Measurements from ENCODE around the gene SLC38A10. TPM values are rescaled to one million over a fixed set of nuclear protein-coding genes. Genes with fewer than 3 reads are reported as not detected.

SLC38A10 gene
- total and polyA plus RNA-seq, 10 of the 15 experiments (the other 5 are each of a cell fraction or from before 2014, with no cell fraction given), result 0.52 to 67.9 (median 22.1) TPM

DNA sequence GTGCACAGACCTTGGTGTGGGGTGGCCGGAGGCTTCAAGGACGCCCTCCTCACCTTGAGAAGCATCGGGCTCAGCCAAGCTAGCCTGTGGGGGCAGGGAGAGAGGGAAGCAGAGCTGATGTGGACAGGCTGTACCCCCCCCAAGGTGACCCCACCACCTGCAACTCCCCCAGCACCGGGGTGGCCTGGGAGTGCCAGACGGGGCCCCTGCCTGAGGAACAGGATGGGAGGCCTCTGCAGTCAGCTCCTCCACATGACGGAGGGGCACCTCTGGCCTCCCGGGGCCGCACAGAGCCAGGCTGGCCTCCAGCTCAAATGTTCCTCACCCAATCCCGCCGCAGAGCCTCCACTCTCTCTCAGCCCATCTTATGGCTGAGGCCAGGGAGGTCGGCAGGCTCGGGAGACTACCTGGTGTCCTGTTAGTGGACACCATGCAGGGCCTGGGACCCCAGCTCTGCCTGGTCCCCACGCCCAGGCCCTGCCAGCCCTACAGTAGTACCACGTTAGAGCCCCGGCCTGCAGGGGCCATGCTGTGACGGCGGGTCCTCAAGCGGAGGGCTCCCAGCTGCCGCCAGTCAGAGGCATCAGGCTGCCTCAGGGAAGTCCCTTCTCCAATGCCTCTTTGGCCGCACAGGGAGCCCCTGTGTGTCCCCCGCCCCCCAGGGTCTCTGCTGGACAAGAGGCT, 19.4 kb upstream of the SLC38A10 start:
- Histone ChIP-seq H3K36me3 (ENCODE audit: control insufficient read depth in 2 of 2, insufficient read depth in 2 of 2, low read length in 1 of 2) (no peaks in the 10 kb centered on the region), H3K79me2 (ENCODE audit: control insufficient read depth, insufficient read depth, low read length) (no peaks in the 10 kb centered on the region), H3K9ac (ENCODE audit: control insufficient read depth, insufficient read depth, low read length) (no peak overlapping the region), H3K27ac (ENCODE audit: control insufficient read depth, insufficient read depth) (no peak overlapping the region), H2AFZ (ENCODE audit: control insufficient read depth, low read depth, low read length) (no peak overlapping the region), H3K4me2 (ENCODE audit: control insufficient read depth, insufficient read depth) (no peak overlapping the region), H3K9me3 (replicated peaks; ENCODE audit: control insufficient read depth, insufficient read depth, low read length) (no peaks in the 10 kb centered on the region), H3K4me1 (ENCODE audit: control insufficient read depth, insufficient read depth, low read length) (no peaks in the 10 kb centered on the region), H3K27me3 (replicated peaks in 1 of 2; ENCODE audit: control insufficient read depth in 2 of 2, insufficient read depth in 2 of 2, low read length in 1 of 2) (no peaks in the 10 kb centered on the region; a peak in 1 of 4 replicates), H3K4me3 (no peak overlapping the region), H4K20me1 (ENCODE audit: control insufficient read depth, insufficient read depth) (no peaks in the 10 kb centered on the region)
- SMC1A ChIA-PET (ENCODE audit: uncharacterized antibody, unreplicated experiment), result no interaction called here
- ATAC-seq (no peak), FAIRE-seq (no peak), DNase-seq (ENCODE audit: low read depth, low spot score) (no peak)
- POLR2A ChIA-PET, result no interaction called here
- no TSS peak for BruUV-seq (replicated peaks)
- WGBS (ENCODE audit: insufficient coverage, insufficient replicate concordance, low lambda C conversion rate, missing lambda C conversion rate), result 50% methylated on average over 17 of the region's 21 CpGs
- in situ Hi-C loops (cut with MboI), result no loop called here
- intact Hi-C loops (cut with micrococcal nuclease; ENCODE audit: unreplicated experiment), result no loop called here
- CTCF ChIA-PET, result no interaction called here
- RAD21 ChIA-PET (ENCODE audit: unreplicated experiment), result no interaction called here
- TF ChIP-seq, protein P1, sequence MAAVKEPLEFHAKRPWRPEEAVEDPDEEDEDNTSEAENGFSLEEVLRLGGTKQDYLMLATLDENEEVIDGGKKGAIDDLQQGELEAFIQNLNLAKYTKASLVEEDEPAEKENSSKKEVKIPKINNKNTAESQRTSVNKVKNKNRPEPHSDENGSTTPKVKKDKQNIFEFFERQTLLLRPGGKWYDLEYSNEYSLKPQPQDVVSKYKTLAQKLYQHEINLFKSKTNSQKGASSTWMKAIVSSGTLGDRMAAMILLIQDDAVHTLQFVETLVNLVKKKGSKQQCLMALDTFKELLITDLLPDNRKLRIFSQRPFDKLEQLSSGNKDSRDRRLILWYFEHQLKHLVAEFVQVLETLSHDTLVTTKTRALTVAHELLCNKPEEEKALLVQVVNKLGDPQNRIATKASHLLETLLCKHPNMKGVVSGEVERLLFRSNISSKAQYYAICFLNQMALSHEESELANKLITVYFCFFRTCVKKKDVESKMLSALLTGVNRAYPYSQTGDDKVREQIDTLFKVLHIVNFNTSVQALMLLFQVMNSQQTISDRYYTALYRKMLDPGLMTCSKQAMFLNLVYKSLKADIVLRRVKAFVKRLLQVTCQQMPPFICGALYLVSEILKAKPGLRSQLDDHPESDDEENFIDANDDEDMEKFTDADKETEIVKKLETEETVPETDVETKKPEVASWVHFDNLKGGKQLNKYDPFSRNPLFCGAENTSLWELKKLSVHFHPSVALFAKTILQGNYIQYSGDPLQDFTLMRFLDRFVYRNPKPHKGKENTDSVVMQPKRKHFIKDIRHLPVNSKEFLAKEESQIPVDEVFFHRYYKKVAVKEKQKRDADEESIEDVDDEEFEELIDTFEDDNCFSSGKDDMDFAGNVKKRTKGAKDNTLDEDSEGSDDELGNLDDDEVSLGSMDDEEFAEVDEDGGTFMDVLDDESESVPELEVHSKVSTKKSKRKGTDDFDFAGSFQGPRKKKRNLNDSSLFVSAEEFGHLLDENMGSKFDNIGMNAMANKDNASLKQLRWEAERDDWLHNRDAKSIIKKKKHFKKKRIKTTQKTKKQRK (IDR thresholded peaks at IDR 0.05; ENCODE audit: low read depth, low read length), result no peak
- TF ChIP-seq, protein P2, sequence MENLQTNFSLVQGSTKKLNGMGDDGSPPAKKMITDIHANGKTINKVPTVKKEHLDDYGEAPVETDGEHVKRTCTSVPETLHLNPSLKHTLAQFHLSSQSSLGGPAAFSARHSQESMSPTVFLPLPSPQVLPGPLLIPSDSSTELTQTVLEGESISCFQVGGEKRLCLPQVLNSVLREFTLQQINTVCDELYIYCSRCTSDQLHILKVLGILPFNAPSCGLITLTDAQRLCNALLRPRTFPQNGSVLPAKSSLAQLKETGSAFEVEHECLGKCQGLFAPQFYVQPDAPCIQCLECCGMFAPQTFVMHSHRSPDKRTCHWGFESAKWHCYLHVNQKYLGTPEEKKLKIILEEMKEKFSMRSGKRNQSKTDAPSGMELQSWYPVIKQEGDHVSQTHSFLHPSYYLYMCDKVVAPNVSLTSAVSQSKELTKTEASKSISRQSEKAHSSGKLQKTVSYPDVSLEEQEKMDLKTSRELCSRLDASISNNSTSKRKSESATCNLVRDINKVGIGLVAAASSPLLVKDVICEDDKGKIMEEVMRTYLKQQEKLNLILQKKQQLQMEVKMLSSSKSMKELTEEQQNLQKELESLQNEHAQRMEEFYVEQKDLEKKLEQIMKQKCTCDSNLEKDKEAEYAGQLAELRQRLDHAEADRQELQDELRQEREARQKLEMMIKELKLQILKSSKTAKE (IDR thresholded peaks at IDR 0.05; ENCODE audit: low read depth, poor library complexity, severe bottlenecking), result no peak
- TF ChIP-seq STAT3 (IDR thresholded peaks at IDR 0.05; ENCODE audit: low read depth, low read length) (no peak), CHD4 (IDR thresholded peaks at IDR 0.05) (no peak), HCFC1 (IDR thresholded peaks at IDR 0.05; ENCODE audit: low read length) (no peak), DPF2 (IDR thresholded peaks at IDR 0.05) (no peak), ZNF622 (IDR thresholded peaks at IDR 0.05) (no peak), CBX3 (IDR thresholded peaks at IDR 0.05; ENCODE audit: borderline replicate concordance, low read depth) (no peak), TARDBP (IDR thresholded peaks at IDR 0.05; ENCODE audit: borderline replicate concordance) (no peak), MTA3 (IDR thresholded peaks at IDR 0.05; ENCODE audit: borderline replicate concordance, low read length) (no peak), NBN (IDR thresholded peaks at IDR 0.05) (no peak), SP1 (IDR thresholded peaks at IDR 0.05; ENCODE audit: low read depth, low read length) (no peak), JUNB (IDR thresholded peaks at IDR 0.05) (no peak), WRNIP1 (IDR thresholded peaks at IDR 0.05; ENCODE audit: borderline replicate concordance, low read depth, low read length) (no peak), EGR1 (IDR thresholded peaks at IDR 0.05; ENCODE audit: borderline replicate concordance in 1 of 2, low read depth in 2 of 2, low read length in 2 of 2) (no peak), ZBED1 (IDR thresholded peaks at IDR 0.05; ENCODE audit: borderline replicate concordance) (no peak)
- TF ChIP-seq, protein P3, sequence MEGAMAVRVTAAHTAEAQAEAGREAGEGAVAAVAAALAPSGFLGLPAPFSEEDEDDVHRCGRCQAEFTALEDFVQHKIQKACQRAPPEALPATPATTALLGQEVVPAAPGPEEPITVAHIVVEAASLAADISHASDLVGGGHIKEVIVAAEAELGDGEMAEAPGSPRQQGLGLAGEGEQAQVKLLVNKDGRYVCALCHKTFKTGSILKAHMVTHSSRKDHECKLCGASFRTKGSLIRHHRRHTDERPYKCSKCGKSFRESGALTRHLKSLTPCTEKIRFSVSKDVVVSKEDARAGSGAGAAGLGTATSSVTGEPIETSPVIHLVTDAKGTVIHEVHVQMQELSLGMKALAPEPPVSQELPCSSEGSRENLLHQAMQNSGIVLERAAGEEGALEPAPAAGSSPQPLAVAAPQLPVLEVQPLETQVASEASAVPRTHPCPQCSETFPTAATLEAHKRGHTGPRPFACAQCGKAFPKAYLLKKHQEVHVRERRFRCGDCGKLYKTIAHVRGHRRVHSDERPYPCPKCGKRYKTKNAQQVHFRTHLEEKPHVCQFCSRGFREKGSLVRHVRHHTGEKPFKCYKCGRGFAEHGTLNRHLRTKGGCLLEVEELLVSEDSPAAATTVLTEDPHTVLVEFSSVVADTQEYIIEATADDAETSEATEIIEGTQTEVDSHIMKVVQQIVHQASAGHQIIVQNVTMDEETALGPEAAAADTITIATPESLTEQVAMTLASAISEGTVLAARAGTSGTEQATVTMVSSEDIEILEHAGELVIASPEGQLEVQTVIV (IDR thresholded peaks at IDR 0.05; ENCODE audit: borderline replicate concordance, partially characterized antibody), result no peak
- TF ChIP-seq, protein P4, sequence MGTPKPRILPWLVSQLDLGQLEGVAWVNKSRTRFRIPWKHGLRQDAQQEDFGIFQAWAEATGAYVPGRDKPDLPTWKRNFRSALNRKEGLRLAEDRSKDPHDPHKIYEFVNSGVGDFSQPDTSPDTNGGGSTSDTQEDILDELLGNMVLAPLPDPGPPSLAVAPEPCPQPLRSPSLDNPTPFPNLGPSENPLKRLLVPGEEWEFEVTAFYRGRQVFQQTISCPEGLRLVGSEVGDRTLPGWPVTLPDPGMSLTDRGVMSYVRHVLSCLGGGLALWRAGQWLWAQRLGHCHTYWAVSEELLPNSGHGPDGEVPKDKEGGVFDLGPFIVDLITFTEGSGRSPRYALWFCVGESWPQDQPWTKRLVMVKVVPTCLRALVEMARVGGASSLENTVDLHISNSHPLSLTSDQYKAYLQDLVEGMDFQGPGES (IDR thresholded peaks at IDR 0.05), result no peak
